Stimulated activated CD8-positive, alpha-beta memory T cell treated with anti-CD3 and anti-CD28 coated beads, Interleukin-4, amount 100 ng/mL, for 48 hours (primary cell): ENCODE results near the gene C1orf52.

Experiments used
- DNase-seq: peaks from one replicate; pipeline ENCODE4 v3.0.0-alpha.2; 2020

Gene C1orf52

GRCh38 chr1:85259118-85259911, at the start of gene C1orf52:
Gene C1orf52 (minus strand): TSS chr1:85259662. CDS start chr1:85259633, 29 bp downstream.
- DNase-seq, result peak; percentile 99

- DNase-seq, result no peak
Measured at GRCh38 chr1:85308833-85309350, 49.4 kb upstream of the C1orf52 start.

GRCh38 chr1:85307987-85308832, 48.7 kb upstream of the C1orf52 start:
- DNase-seq, result peak; percentile 84

GRCh38 chr1:85306236-85306635, 46.8 kb upstream of the C1orf52 start:
- DNase-seq, result no peak

DNA sequence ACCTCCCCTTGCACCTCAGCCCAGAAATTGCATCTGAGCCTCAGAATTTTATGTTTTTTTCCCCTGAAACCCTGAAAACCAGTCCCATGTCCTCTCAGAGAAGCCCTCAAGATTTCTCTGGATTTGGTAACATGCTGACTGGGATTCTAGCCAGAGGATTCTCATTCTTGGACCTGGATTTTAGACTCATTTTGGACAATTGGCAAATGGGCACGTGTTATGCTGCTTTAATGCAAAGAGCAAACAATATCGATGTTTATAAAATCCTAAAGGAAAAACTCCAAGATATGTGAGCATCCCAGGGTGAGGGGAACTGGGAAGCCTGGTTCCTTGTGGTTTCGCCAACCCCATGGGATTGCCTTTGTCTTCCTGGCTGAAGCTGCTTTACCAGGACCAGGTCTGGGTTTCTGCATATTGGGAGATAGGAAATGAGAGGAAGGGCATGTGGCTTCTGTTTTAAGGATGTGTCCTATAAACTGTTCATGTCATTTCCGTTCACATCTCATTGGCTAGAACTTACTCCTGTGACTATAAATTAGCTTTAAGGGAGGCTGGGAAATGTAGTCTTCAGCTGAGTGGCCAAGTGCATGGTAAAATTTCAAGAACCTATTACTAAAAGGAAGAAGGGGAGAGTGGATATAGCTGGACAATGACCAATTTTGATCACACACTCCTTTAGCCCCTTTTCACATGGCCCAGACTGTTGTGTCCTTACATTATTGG, 44.1 kb upstream of the C1orf52 start:
- DNase-seq, result no peak

DNA sequence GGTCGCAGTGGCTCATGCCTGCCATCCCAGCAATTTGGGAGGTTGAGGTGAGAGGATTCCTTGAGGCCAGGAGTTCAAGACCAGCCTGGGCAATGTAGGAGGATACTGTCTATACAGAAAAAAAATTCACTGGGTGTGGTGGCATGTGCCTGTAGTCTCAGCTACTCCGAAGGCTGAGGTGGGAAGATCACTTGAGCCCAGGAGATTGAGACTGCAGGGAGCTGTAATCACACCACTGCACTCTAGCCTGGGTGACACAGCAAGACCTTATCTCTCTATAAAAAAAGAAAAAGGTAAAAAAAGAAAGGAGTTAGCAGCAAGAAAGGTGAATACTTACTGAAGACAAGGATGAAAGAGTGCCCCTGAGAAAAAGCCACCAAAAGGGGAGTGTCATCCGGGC, 40.7 kb upstream of the C1orf52 start:
- DNase-seq, result no peak

- DNase-seq, result peak; percentile 81
Measured at GRCh38 chr1:85297855-85298629, 38.6 kb upstream of the C1orf52 start.

DNA sequence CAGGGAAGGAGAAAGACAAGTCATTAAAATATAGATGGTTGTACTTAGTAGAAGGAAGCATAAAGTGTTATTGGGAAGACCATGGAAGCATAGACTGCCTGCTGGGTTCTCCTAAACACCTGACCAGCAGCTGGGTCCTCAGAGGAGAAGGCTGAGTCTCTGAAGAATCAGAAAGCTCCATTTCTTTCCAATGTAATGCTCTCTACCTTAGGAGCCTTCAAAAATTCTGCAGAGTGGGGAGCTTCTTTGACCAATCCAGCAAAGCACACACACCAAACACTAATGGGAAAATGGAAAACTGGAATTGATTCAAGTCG, 38.0 kb upstream of the C1orf52 start:
- DNase-seq, result no peak

DNA sequence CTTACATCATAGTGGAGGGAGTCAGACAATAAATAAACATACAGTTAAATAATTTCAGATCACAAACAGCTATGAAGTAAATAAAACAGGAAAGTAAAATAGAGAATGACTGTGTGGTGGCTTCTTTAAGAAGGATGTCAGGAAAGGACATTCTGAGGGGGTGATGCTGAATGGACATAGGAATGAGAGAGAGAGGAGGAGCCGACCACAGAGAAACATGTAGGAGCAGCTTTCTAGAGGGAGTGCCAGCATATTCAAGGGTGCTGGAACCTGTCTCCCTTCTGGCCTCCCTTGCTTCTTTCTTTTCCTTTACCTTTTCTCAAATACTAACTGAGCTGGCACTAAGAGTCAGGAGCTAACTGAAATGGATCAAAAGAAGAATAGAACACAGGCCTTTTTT, 37.5 kb upstream of the C1orf52 start:
- no peak for DNase-seq

DNA sequence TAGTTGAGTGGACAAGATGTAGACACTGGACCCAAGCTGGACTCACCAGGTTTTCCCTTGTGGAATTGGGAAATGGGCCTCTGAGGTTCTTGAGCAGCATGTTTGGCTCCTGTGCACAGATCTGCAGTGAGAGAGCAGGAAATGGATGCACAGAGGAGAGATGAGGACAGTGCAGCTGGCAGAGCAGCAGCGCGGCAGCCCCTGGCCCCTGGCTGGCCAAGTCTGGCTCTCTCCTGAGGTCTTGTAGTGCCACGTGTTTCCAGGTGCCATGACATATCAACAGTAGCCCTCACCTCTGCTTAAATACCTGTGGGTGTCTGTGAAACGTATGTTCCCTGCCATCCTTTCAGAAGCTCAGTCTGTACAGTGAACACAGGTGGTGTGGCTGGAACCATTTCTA, 36.2 kb upstream of the C1orf52 start:
- no peak for DNase-seq

DNA sequence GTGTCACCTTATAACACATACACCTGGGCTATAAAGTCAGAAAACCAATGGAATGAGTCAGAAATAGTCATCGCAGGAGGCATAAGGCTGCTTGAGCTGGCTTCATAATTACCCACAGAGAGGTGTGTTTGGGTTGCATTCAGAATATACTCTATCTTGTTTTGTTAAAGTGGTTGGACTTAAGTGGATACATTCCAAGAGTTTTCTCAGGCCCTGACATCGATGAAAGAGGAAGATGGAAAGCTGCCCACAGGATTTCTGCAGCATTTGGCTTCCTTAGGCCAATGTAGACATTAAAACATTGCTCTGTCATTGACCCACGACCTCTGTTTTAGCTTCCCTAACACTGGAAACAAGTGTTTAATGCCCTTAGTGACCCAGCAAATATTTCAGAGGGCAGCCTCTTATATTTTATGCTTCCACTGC, 35.6 kb upstream of the C1orf52 start:
- DNase-seq, result no peak

GRCh38 chr1:85290826-85291225, 31.4 kb upstream of the C1orf52 start:
- no peak for DNase-seq

- DNase-seq, result no peak
Measured at GRCh38 chr1:85289848-85290335, 30.4 kb upstream of the C1orf52 start.

DNA sequence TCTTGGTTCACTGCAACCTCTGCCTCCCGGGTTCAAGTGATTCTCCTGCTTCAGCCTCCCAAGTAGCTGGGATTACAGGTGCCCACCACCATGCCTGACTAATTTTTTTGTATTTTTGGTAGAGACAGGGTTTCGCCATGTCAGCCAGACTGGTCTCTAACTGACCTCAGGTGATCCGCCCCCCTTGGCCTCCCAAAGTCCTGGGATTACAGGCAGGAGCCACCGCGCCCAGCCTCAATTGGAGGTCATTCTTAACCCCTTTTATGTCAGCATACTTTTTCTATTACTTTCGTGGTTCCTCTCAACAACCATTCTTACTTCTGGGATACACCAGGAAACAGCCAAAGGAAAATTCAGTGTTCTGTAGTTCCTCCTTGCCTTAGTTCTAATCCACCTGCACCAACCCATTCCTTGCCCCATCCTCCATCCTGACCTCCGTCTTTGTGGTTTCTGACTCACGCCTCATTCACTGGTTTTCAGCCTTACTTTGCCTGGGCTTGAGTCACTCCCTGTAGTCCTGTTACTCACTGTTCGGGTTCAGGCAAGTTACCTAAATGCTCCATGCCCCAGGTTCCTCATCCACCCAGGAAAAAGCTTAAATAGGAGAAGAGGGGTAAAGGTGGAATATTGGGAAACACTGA, 29.9 kb upstream of the C1orf52 start:
- peak; percentile 55 for DNase-seq

DNA sequence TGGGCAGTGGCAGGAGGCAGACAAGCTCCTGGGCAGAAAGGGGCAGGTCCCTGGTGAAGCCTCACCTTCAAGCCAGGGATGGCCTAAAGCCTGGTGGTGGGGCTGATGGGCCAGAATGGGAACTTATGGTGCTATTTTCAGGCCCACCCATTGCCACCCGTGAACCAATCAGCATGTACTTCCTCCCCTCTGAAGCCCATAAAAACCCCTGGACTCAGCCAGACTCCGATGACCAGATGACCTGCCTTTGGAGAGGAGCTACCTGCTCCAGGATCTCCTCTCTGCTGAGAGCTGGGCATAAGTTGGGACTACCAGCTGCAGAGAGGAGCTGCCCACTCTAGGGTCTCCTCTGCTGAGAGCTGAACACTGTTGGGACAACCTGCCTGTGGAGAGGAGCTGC, 24.7 kb upstream of the C1orf52 start:
- no peak for DNase-seq

GRCh38 chr1:85283475-85284199, 24.2 kb upstream of the C1orf52 start:
- DNase-seq, result no peak

GRCh38 chr1:85282424-85282823, 23.0 kb upstream of the C1orf52 start:
- no peak for DNase-seq

- no peak for DNase-seq
Measured at GRCh38 chr1:85280636-85281035, 21.2 kb upstream of the C1orf52 start.

DNA sequence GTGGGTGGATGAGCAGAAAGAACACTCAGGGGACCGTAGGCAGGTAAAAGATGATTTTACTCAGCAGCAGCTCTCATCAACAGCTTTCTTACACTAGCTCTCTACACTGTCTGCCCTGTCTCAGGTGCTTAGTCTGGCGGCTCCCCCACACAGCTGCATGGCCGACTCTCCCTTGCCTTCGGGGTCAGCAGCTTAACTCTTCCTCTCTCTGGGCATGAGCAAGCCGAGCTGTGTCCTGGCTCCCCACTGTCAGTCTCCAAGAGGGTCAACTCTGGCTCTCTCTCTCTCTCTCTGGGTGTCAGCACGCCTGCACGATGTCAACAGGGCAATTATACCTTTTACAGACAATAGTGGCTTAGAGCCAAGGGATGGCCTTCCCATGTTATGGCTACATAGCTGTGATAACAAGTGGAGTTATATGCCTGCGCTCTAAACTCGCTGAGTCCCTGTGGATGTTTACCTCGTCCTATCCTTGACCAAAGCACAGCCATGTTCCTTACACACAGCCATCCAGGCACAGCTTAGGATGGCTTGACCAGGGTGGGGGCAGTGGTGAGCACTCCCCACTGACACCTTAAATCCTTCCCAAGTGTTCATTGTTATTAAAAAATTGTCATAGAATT, 20.1 kb upstream of the C1orf52 start:
- no peak for DNase-seq

- DNase-seq, result peak; percentile 65
Measured at GRCh38 chr1:85278853-85279314, 19.4 kb upstream of the C1orf52 start.
